ENCODE results near the gene TPP2.

- TF ChIP-seq CTCF (IDR thresholded peaks at IDR 0.05; ENCODE audit: poor library complexity), result no peak
- no peak for TF ChIP-seq EZH2 (IDR thresholded peaks at IDR 0.05; ENCODE audit: borderline replicate concordance)
- TF ChIP-seq EZH2phosphoT487 (IDR thresholded peaks at IDR 0.05; ENCODE audit: low read depth, severe bottlenecking, unreplicated experiment), result no peak
Measured at GRCh38 chr13:102598061-102598460, 1.3 kb downstream of the TPP2 start.
